B cell (primary cell): ENCODE measurements around the gene GRM4. TPM values are rescaled to one million over a fixed set of nuclear protein-coding genes. Genes with fewer than 3 reads are reported as not detected.

Experiments
- ATAC-seq: fragments of 200-7000 bp; cut with Tn5 transposase; one replicate; pipeline ENCODE4 v1.10.0; 2021; ENCODE audit warnings: low read depth, mild to moderate bottlenecking, moderate number of reproducible peaks, moderate library complexity
- CTCF ChIA-PET: fragments of 350-600 bp; sonication (Branson Sonifier 250); formaldehyde crosslinking; loops from one replicate; lab custom pipeline; 2021; ENCODE audit warnings: antibody characterized with exemption, inconsistent platforms; lab: Charles Lee
- POLR2A ChIA-PET: fragments of 350-600 bp; sonication (Branson Sonifier 250); formaldehyde crosslinking; loops from one replicate; lab custom pipeline; 2021; ENCODE audit warnings: antibody characterized with exemption; lab: Charles Lee
- DNase-seq: peaks from one replicate; pipeline ENCODE4 v3.0.0; 2013
- H2AFZ ChIP-seq: 2 replicates; pipeline ENCODE4 v1.6.1; 2012; ENCODE audit warnings: mild to moderate bottlenecking, low read depth, low read length; ENCODE audit not compliant: insufficient read depth, poor library complexity, severe bottlenecking
- H3K27ac ChIP-seq, 2 donors: 1 replicate in 1 of 2; 2 replicates in 1 of 2; pipeline ENCODE4 v1.5.1; 2012 to 2013; ENCODE audit warnings: low read length in 2 of 2, mild to moderate bottlenecking in 2 of 2, moderate library complexity in 1 of 2
- H3K27me3 ChIP-seq, 4 experiments: fragments of 200-600 bp in 1 of 4; sonication (generic) in 1 of 4; replicated peaks in 1 of 4; 1 replicate in 2 of 4; 2 replicates in 2 of 4; pipeline versions ENCODE4 v1.6.1 to v1.7.0; 2013 to 2016; ENCODE audit warnings: low read length in 3 of 4, mild to moderate bottlenecking in 2 of 4, mixed read lengths in 1 of 4, moderate library complexity in 1 of 4; ENCODE audit not compliant: insufficient read depth in 4 of 4, control insufficient read depth in 3 of 4; ENCODE audit errors: control extremely low read depth in 1 of 4
- H3K36me3 ChIP-seq, 2 experiments: replicated peaks in 1 of 2; 1 replicate in 1 of 2; 2 replicates in 1 of 2; pipeline versions ENCODE4 v1.6.1 to v1.7.1; 2013; ENCODE audit warnings: low read length in 1 of 2; ENCODE audit not compliant: insufficient read depth in 2 of 2, control insufficient read depth in 1 of 2; ENCODE audit errors: control extremely low read depth in 1 of 2, extremely low read depth in 1 of 2
- H3K4me1 ChIP-seq, 2 donors: fragments of 200-600 bp in 1 of 2; sonication (generic) in 1 of 2; 1 replicate in 1 of 2; 2 replicates in 1 of 2; pipeline versions ENCODE4 v1.5.1 to v1.6.1; 2013 to 2017; ENCODE audit warnings: low read length in 2 of 2; ENCODE audit not compliant: control insufficient read depth in 2 of 2, insufficient read depth in 2 of 2
- H3K4me2 ChIP-seq: replicated peaks from 2 replicates; pipeline ENCODE3; 2012; ENCODE audit warnings: mild to moderate bottlenecking, low read depth, low read length; ENCODE audit not compliant: poor library complexity, severe bottlenecking
- H3K4me3 ChIP-seq, 5 experiments: fragments of 200-600 bp in 1 of 5; sonication (generic) in 1 of 5; 1 replicate in 3 of 5; 2 replicates in 2 of 5; pipeline versions ENCODE4 v1.5.1 to v1.7.0; 2011 to 2016; ENCODE audit warnings: low read length in 4 of 5, mild to moderate bottlenecking in 4 of 5, low read depth in 2 of 5, control low read depth in 1 of 5, moderate library complexity in 1 of 5; ENCODE audit not compliant: insufficient read depth in 1 of 5; ENCODE audit errors: control extremely low read depth in 1 of 5, extremely low read depth in 1 of 5
- H3K79me2 ChIP-seq: fragments of 200-600 bp; sonication (generic); one replicate; pipeline ENCODE4 v1.6.0; 2016; ENCODE audit warnings: low read length; ENCODE audit not compliant: control insufficient read depth, insufficient read depth
- H3K9ac ChIP-seq: fragments of 200-600 bp; sonication (generic); 2 replicates; pipeline ENCODE4 v1.6.1; 2017; ENCODE audit warnings: mild to moderate bottlenecking, low read length, moderate library complexity
- H3K9me3 ChIP-seq, 3 donors: one replicate each; pipeline versions ENCODE4 v1.6.1 to v1.7.1; 2013; ENCODE audit warnings: low read length in 2 of 3; ENCODE audit not compliant: control insufficient read depth in 2 of 3, insufficient read depth in 1 of 3; ENCODE audit errors: control extremely low read depth in 1 of 3
- H4K20me1 ChIP-seq: 2 replicates; pipeline ENCODE4 v1.6.0; 2012; ENCODE audit warnings: mild to moderate bottlenecking, low read length; ENCODE audit not compliant: insufficient read depth, control insufficient read depth, poor library complexity, severe bottlenecking
- H3K27ac Mint-ChIP-seq: one replicate; pipeline ENCODE4 v1.8.0; 2021; ENCODE audit warnings: mixed read lengths
- H3K27me3 Mint-ChIP-seq: one replicate; pipeline ENCODE4 v1.8.0; 2021; ENCODE audit warnings: mixed read lengths
- H3K4me1 Mint-ChIP-seq: one replicate; pipeline ENCODE4 v1.8.0; 2021; ENCODE audit warnings: mixed read lengths
- H3K4me3 Mint-ChIP-seq: one replicate; pipeline ENCODE4 v1.8.0; 2021; ENCODE audit warnings: mixed read lengths
- H3K9me3 Mint-ChIP-seq: one replicate; pipeline ENCODE4 v1.8.0; 2022; ENCODE audit warnings: mixed read lengths; ENCODE audit not compliant: insufficient read depth
- EZH2 ChIP-seq: IDR thresholded peaks from 2 replicates; pipeline ENCODE4 v1.6.1; 2012; ENCODE audit warnings: borderline replicate concordance, low read depth, mild to moderate bottlenecking, moderate library complexity, low read length; ENCODE audit not compliant: insufficient read depth, poor library complexity, severe bottlenecking
- WGBS: methylation state at CpG from one replicate; pipeline ENCODE4 v1.1.5; 2013; ENCODE audit warnings: missing lambda C conversion rate; ENCODE audit not compliant: insufficient coverage; 5-methylcytosine and 5-hydroxymethylcytosine counted together
- intact Hi-C: fragments of 100-400 bp; cut with micrococcal nuclease; formaldehyde crosslinking; loops from one replicate; pipeline ENCODE4 v1.10.0; 2022
- polyA plus RNA-seq: library from polyadenylated mRNA; depleted of rRNA; stranded (reverse); fragments of >200 nt; gene quantifications from 2 replicates; pipeline ENCODE4 v1.2.3, GENCODE V29; 2012
- total RNA-seq, 2 donors: library from RNA; stranded (reverse); fragments of 120-200 nt in 1 of 2; gene quantifications; 1 replicate in 1 of 2; 2 replicates in 1 of 2; pipeline versions ENCODE4 v1.2.3 to v1.2.4, GENCODE V29; 2013 to 2022
- TF ChIP-seq, protein P1 (sequence below): fragments of 200-600 bp; IDR thresholded peaks from one replicate; pipeline ENCODE4 v1.8.0; 2022; ENCODE audit warnings: antibody characterized with exemption, mild to moderate bottlenecking

The GRM4 gene
- total and polyA plus RNA-seq, 2 donors (not counting 1 experiment from before 2014, with no cell fraction given), result 0.04 TPM; not detected in 1

DNA sequence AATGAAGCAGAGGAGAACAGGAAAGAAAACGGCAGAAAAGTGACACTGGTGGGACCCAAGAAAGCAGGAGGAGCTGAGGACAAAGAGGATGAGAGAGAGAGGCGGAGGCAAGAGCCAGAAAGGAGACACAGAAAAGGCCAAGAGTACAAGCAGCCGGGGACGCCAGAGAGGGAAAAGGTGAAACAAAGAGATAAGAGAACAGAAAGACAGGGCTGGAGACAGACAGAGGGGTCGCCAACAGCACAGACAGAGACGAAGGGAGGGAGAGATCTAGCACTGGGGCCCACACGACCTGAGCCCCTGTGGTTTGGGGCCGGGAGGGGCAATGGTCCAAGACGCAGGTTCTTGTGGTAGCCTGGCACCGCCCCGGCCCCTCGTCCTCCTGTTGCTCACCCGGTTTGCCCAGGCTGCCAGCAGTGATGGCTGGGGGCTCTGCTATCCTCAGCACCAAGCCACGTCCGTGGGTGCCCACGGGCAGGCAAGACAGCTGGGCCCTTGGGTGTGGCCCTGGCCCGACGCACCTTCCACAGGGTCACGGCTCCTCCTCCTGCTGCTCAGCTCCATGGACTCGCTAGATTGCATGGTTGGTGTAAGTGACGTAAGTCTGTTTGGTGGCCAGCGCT is 123.5 kb downstream of the GRM4 start:
- Histone ChIP-seq H3K36me3 (no peaks in the 10 kb centered on the region), H3K27me3 (peaks cover 0 to under 1% (median 0%) of the 10 kb centered on the region in 4 experiments), H3K4me1 (no peaks in the 10 kb centered on the region), H3K79me2 (no peaks in the 10 kb centered on the region), H3K9ac (no peak overlapping the region), H3K9me3 (peaks cover 0 to 10% (median 0%) of the 10 kb centered on the region in 3 donors), H4K20me1 (no peaks in the 10 kb centered on the region), H2AFZ (no peak overlapping the region), H3K27ac (no peak overlapping the region), H3K4me2 (no peak overlapping the region), H3K4me3 (no peak overlapping the region)
- H3K4me3 Mint-ChIP-seq, result no peak overlapping the region
- peaks cover 13% of the 10 kb centered on the region for H3K27me3 Mint-ChIP-seq
- ChIA-PET POLR2A (no interaction called here), CTCF (interaction anchor here (1.0 kb wide), 1 partner anchor 251 kb away, joined by 3 read pairs; no protein-coding TSS in a partner anchor)
- no peaks in the 10 kb centered on the region for H3K9me3 Mint-ChIP-seq
- H3K27ac Mint-ChIP-seq, result no peak overlapping the region
- H3K4me1 Mint-ChIP-seq, result no peaks in the 10 kb centered on the region
- DNase-seq (no peak), ATAC-seq (no peak)
- intact Hi-C loops, result no loop called here
- WGBS, result 76% methylated on average over 20 of the region's 22 CpGs
- TF ChIP-seq, protein P1, sequence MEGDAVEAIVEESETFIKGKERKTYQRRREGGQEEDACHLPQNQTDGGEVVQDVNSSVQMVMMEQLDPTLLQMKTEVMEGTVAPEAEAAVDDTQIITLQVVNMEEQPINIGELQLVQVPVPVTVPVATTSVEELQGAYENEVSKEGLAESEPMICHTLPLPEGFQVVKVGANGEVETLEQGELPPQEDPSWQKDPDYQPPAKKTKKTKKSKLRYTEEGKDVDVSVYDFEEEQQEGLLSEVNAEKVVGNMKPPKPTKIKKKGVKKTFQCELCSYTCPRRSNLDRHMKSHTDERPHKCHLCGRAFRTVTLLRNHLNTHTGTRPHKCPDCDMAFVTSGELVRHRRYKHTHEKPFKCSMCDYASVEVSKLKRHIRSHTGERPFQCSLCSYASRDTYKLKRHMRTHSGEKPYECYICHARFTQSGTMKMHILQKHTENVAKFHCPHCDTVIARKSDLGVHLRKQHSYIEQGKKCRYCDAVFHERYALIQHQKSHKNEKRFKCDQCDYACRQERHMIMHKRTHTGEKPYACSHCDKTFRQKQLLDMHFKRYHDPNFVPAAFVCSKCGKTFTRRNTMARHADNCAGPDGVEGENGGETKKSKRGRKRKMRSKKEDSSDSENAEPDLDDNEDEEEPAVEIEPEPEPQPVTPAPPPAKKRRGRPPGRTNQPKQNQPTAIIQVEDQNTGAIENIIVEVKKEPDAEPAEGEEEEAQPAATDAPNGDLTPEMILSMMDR, result no peak
- no peak for TF ChIP-seq EZH2

DNA sequence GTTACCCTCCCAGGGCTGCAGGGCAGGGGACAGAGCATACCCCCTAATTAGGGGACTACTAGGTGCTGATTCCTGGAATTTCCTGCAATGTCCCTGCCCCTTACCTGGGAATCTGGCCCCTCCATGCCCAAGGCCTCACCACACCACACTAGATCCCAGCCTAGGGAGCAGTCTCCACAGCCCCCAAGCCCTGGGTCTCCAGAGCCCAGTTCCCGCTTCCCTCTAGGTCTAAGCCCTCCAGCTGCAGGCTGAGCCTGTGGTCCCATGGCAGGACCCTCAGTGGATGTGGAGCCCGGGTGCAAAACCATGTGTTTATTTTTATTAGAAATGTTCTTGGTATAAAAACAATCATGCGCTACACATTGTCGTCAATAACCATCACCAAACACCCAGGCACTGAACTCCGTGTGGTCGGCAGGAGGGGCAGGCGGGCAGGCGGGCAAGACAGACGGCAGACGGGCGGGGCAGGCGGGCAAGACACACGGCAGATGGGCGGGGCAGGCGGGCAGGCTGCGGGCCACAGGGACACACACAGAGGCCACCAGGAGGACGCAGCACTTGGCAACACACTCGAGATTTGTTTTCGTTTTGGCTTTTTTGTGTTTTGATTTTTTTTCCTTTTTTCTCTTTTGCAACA is 124.2 kb downstream of the GRM4 start:
- Histone ChIP-seq H3K27me3 (no peaks in the 10 kb centered on the region), H4K20me1 (no peaks in the 10 kb centered on the region), H3K4me2 (no peak overlapping the region), H3K9ac (no peak overlapping the region), H3K36me3 (no peaks in the 10 kb centered on the region), H2AFZ (no peak overlapping the region), H3K79me2 (no peaks in the 10 kb centered on the region), H3K4me3 (no peak overlapping the region), H3K9me3 (peaks cover 0 to 15% (median 0%) of the 10 kb centered on the region in 3 donors), H3K4me1 (no peaks in the 10 kb centered on the region), H3K27ac (no peak overlapping the region)
- Mint-ChIP-seq H3K27ac (no peak overlapping the region), H3K4me3 (no peak overlapping the region), H3K27me3 (peaks cover 13% of the 10 kb centered on the region), H3K9me3 (no peaks in the 10 kb centered on the region), H3K4me1 (no peaks in the 10 kb centered on the region)
- no peak for TF ChIP-seq EZH2
- TF ChIP-seq, protein P1, result no peak
- ATAC-seq (no peak), DNase-seq (no peak)
- POLR2A ChIA-PET, result no interaction called here
- intact Hi-C loops, result no loop called here
- CTCF ChIA-PET, result no interaction called here
- whole genome bisulfite sequencing, result 83% methylated on average over 16 of the region's 19 CpGs
